Measurements from ENCODE around the gene IFITM1. TPM values are rescaled to one million over a fixed set of nuclear protein-coding genes. Genes with fewer than 3 reads are reported as not detected.
A peak's percentile ranks its signal among the peaks of the same experiment; 100 is the strongest.
"Not testable (repeated sequence)": the region's sequence is repeated elsewhere in the genome, so short reads cannot be mapped to it uniquely, and the experiment has no call there.

Gene IFITM1
- total RNA-seq, 1 experiment from 2014 or later: 4.8 TPM

GRCh38 chr11:315516-315994, 1.7 kb downstream of the IFITM1 start:
- ChIA-PET POLR2A (interaction anchor here (2.7 kb wide), 1 partner anchor 107 kb away, joined by 14 read pairs; the partner anchor contains the start of genes BET1L and RIC8A), CTCF (interaction anchor here (0.6 to 3.1 kb wide), 3 partner anchors 10 to 227 kb away, joined by 3 to 20 read pairs (median 3); no protein-coding TSS in a partner anchor)
- H3K27ac Mint-ChIP-seq (ENCODE audit: low read depth, unreplicated experiment): no peak overlapping the region

GRCh38 chr11:316031-316701, 2.3 kb downstream of the IFITM1 start:
- ChIA-PET CTCF (interaction anchor here (0.6 to 3.1 kb wide), 6 partner anchors 9 to 226 kb away, joined by 3 to 20 read pairs (median 4); partner anchors contain the start of gene IFITM2), POLR2A (interaction anchor here (1.5 to 2.7 kb wide), 3 partner anchors 39 to 108 kb away, joined by 9 to 14 read pairs (median 9); partner anchors contain the start of genes BET1L, PSMD13 and RIC8A)
- H3K9me3 Mint-ChIP-seq (ENCODE audit: unreplicated experiment): no peaks in the 10 kb centered on the region
- H3K27ac Mint-ChIP-seq (ENCODE audit: low read depth, unreplicated experiment): no peak overlapping the region
- no peak for DNase-seq (ENCODE audit: unreplicated experiment)
- no peak for TF ChIP-seq CTCF (IDR thresholded peaks at IDR 0.05; ENCODE audit: unreplicated experiment)
- H3K36me3 Mint-ChIP-seq (ENCODE audit: insufficient read depth, unreplicated experiment): peaks cover 16% of the 10 kb centered on the region
- no peak overlapping the region for H3K4me3 Mint-ChIP-seq (ENCODE audit: unreplicated experiment)
- no TSS peak for BruUV-seq (replicated peaks)
- no peaks in the 10 kb centered on the region for H3K27me3 Mint-ChIP-seq (ENCODE audit: insufficient read depth, unreplicated experiment)
- H3K4me1 Mint-ChIP-seq (ENCODE audit: insufficient read depth, unreplicated experiment): peaks cover 11% of the 10 kb centered on the region
- intact Hi-C loops (cut with micrococcal nuclease): no loop called here

More at GRCh38 chr11:315516-315994, 1.7 kb downstream of the IFITM1 start:
- Mint-ChIP-seq H3K27me3 (ENCODE audit: insufficient read depth, unreplicated experiment) (no peaks in the 10 kb centered on the region), H3K4me1 (ENCODE audit: insufficient read depth, unreplicated experiment) (peaks cover 11% of the 10 kb centered on the region), H3K4me3 (ENCODE audit: unreplicated experiment) (no peak overlapping the region), H3K36me3 (ENCODE audit: insufficient read depth, unreplicated experiment) (peaks cover 16% of the 10 kb centered on the region), H3K9me3 (ENCODE audit: unreplicated experiment) (no peaks in the 10 kb centered on the region)
- DNase-seq (ENCODE audit: unreplicated experiment): no peak
- TF ChIP-seq CTCF (IDR thresholded peaks at IDR 0.05; ENCODE audit: unreplicated experiment): no peak
- intact Hi-C loops (cut with micrococcal nuclease): no loop called here
- no TSS peak for BruUV-seq (replicated peaks)

- Mint-ChIP-seq H3K27me3 (ENCODE audit: insufficient read depth, unreplicated experiment) (no peaks in the 10 kb centered on the region), H3K36me3 (ENCODE audit: insufficient read depth, unreplicated experiment) (peaks cover 16% of the 10 kb centered on the region), H3K27ac (ENCODE audit: low read depth, unreplicated experiment) (no peak overlapping the region), H3K4me1 (ENCODE audit: insufficient read depth, unreplicated experiment) (peaks cover 11% of the 10 kb centered on the region), H3K9me3 (ENCODE audit: unreplicated experiment) (no peaks in the 10 kb centered on the region), H3K4me3 (ENCODE audit: unreplicated experiment) (peak overlapping the region; percentile 25)
- TF ChIP-seq CTCF (IDR thresholded peaks at IDR 0.05; ENCODE audit: unreplicated experiment): no peak
- peak; percentile 38 for DNase-seq (ENCODE audit: unreplicated experiment)
- POLR2A ChIA-PET: interaction anchor here (0.6 to 2.7 kb wide), 7 partner anchors 8 to 219 kb away, joined by 3 to 14 read pairs (median 7); partner anchors contain the start of genes BET1L, PSMD13 and RIC8A
- CTCF ChIA-PET: interaction anchor here (0.6 to 3.1 kb wide), 10 partner anchors 10 to 132 kb away, joined by 3 to 20 read pairs (median 4); partner anchors contain the start of gene IFITM2
- intact Hi-C loops (cut with micrococcal nuclease): no loop called here
- no TSS peak for BruUV-seq (replicated peaks)
Measured at GRCh38 chr11:316891-317301, 3.1 kb downstream of the IFITM1 start.

- DNase-seq (ENCODE audit: unreplicated experiment); H3K27ac Mint-ChIP-seq (ENCODE audit: low read depth, unreplicated experiment); H3K27me3 Mint-ChIP-seq (ENCODE audit: insufficient read depth, unreplicated experiment); H3K9me3 Mint-ChIP-seq (ENCODE audit: unreplicated experiment); BruUV-seq (replicated peaks); intact Hi-C loops (cut with micrococcal nuclease): not testable (repeated sequence)
- CTCF ChIA-PET: interaction anchor here (0.6 to 3.1 kb wide), 10 partner anchors 9 to 131 kb away, joined by 3 to 20 read pairs (median 4); partner anchors contain the start of gene IFITM2
- POLR2A ChIA-PET: interaction anchor here (0.9 to 2.7 kb wide), 5 partner anchors 9 to 110 kb away, joined by 3 to 14 read pairs (median 9); partner anchors contain the start of genes BET1L, PSMD13 and RIC8A
- peaks cover 11% of the 10 kb centered on the region for H3K4me1 Mint-ChIP-seq (ENCODE audit: insufficient read depth, unreplicated experiment)
- H3K4me3 Mint-ChIP-seq (ENCODE audit: unreplicated experiment): peak overlapping the region; percentile 25
- H3K36me3 Mint-ChIP-seq (ENCODE audit: insufficient read depth, unreplicated experiment): peaks cover 16% of the 10 kb centered on the region
Measured at GRCh38 chr11:317668-318404, 4.0 kb downstream of the IFITM1 start.

- BruUV-seq (replicated peaks); H3K9me3 Mint-ChIP-seq (ENCODE audit: unreplicated experiment); H3K4me1 Mint-ChIP-seq (ENCODE audit: insufficient read depth, unreplicated experiment); intact Hi-C loops (cut with micrococcal nuclease); DNase-seq (ENCODE audit: unreplicated experiment); H3K27me3 Mint-ChIP-seq (ENCODE audit: insufficient read depth, unreplicated experiment); H3K27ac Mint-ChIP-seq (ENCODE audit: low read depth, unreplicated experiment): not testable (repeated sequence)
- ChIA-PET CTCF (interaction anchor here (1.0 kb wide), 1 partner anchor 10 kb away, joined by 4 read pairs; no protein-coding TSS in a partner anchor), POLR2A (interaction anchor here (0.7 to 1.7 kb wide), 5 partner anchors 9 to 113 kb away, joined by 3 to 27 read pairs (median 4); partner anchors contain the start of genes BET1L and RIC8A)
- H3K36me3 Mint-ChIP-seq (ENCODE audit: insufficient read depth, unreplicated experiment): peaks cover 16% of the 10 kb centered on the region
- peak overlapping the region; percentile 97 for H3K4me3 Mint-ChIP-seq (ENCODE audit: unreplicated experiment)
Measured at GRCh38 chr11:318405-319120, 4.7 kb downstream of the IFITM1 start.
